Natural killer cell treated with Interleukin-12 subunit alpha and Interleukin-12 subunit beta and Interleukin-15 and Interleukin-18, amount 100 ng/mL, for 72 hours (primary cell): ENCODE data around the gene HYKK. TPM values are rescaled to one million over a fixed set of nuclear protein-coding genes. Genes with fewer than 3 reads are reported as not detected.

Source experiments
- total RNA-seq, 2 donors: library from RNA; stranded (reverse); gene quantifications; one replicate each; pipeline ENCODE4 v1.2.3, GENCODE V29; 2022

The HYKK gene
- total RNA-seq, 2 donors from 2014 or later = 0.50 to 0.56 TPM

Other genes starting within 250 kb of the HYKK start
- gene DNAJA4, start 243.0 kb upstream of the HYKK start, total RNA-seq = 10 to 100 TPM; 35.2 to 50.4 TPM
- gene SKIC8, start 208.0 kb upstream of the HYKK start, total RNA-seq = 10 to 100 TPM; 40.7 to 50.0 TPM
- not detected for gene CRABP1, start 167.2 kb upstream of the HYKK start, total RNA-seq
- 10 to 100 TPM; 79.0 to 92.8 TPM for gene IREB2, start 69.4 kb upstream of the HYKK start, total RNA-seq
- gene PSMA4, start 32.9 kb downstream of the HYKK start, total RNA-seq = 100 to 1,000 TPM; 144 to 286 TPM
- 1 to 10 TPM; 4.4 to 9.0 TPM for gene CHRNA5, start 57.9 kb downstream of the HYKK start, total RNA-seq
- not detected for gene CHRNA3, start 113.4 kb downstream of the HYKK start, total RNA-seq
- not detected for gene CHRNB4, start 133.6 kb downstream of the HYKK start, total RNA-seq